D721Med (cell line): ENCODE data around the gene CYP2W1.
"Not testable (repeated sequence)": the region's sequence is repeated elsewhere in the genome, so short reads cannot be mapped to it uniquely, and the experiment has no call there.

ENCODE experiments used
- DNase-seq: peaks from one replicate; pipeline ENCODE4 v3.0.0; 2011; ENCODE audit warnings: low spot score; ENCODE audit not compliant: insufficient read length
- FAIRE-seq: peaks from 2 replicates; lab custom pipeline; 2011; peaks lifted over from hg19 to GRCh38; lab: Jason Lieb, UNC
- TF ChIP-seq, protein P1 (sequence below): IDR thresholded peaks from 2 replicates; pipeline ENCODE4 v1.5.1; 2012; ENCODE audit warnings: mild to moderate bottlenecking, control low read depth; ENCODE audit not compliant: insufficient read depth; ENCODE audit errors: missing control alignments

CYP2W1 gene

GRCh38 chr7:999149-999879 lies 16.3 kb downstream of the CYP2W1 start:
- DNase-seq (no peak), FAIRE-seq (no peak)
- TF ChIP-seq, protein P1, sequence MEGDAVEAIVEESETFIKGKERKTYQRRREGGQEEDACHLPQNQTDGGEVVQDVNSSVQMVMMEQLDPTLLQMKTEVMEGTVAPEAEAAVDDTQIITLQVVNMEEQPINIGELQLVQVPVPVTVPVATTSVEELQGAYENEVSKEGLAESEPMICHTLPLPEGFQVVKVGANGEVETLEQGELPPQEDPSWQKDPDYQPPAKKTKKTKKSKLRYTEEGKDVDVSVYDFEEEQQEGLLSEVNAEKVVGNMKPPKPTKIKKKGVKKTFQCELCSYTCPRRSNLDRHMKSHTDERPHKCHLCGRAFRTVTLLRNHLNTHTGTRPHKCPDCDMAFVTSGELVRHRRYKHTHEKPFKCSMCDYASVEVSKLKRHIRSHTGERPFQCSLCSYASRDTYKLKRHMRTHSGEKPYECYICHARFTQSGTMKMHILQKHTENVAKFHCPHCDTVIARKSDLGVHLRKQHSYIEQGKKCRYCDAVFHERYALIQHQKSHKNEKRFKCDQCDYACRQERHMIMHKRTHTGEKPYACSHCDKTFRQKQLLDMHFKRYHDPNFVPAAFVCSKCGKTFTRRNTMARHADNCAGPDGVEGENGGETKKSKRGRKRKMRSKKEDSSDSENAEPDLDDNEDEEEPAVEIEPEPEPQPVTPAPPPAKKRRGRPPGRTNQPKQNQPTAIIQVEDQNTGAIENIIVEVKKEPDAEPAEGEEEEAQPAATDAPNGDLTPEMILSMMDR = no peak

DNA sequence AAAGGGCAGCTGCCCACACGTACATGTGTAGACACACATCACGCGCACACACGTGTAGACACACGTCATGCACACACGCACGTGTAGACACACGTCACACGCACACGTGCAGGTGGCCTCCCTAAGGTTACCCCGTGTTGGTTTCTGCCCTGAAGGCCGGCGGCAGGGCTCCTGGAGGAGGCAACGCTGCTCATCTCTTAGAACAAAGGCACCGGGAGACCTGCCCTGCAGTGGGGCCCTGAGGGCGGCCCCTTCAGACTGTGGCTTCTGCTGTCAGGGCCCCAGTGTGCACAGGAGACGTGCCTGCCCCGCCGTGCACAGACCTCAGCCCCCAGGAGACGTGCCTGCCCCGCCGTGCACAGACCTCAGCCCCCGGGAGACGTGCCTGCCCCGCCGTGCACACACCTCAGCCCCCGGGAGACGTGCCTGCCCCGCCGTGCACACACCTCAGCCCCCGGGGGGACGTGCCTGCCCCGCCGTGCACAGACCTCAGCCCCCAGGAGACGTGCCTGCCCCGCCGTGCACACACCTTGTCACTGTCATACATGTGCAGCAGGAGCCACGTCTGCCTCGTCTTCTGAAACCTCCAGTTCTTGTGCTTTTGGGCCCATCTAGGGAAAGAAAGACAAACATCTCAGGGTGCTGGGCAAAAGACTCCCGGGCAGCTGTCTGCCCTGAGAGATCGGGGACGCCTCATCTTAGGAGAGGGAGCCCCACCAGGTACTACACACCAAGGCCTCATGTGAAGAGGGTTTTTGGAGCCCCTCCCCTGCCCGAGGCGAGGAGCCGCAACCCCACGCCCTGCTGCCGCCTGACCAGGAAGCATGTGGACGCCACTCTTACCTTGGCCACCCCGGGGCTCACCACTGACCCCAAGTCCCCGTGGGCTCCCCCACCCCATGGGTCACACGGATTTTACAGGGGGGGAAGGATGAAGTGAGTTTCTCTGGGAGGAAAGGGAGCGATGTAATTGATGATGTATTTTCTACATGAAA lies 17.3 kb downstream of the CYP2W1 start:
- TF ChIP-seq, protein P1 = no peak
- FAIRE-seq = no peak
- DNase-seq = no peak

- DNase-seq = not testable (repeated sequence)
Measured at GRCh38 chr7:1001069-1001770, 18.2 kb downstream of the CYP2W1 start.

GRCh38 chr7:1002026-1002425 lies 19.0 kb downstream of the CYP2W1 start:
- DNase-seq, FAIRE-seq: not testable (repeated sequence)

More at GRCh38 chr7:1001069-1001770, 18.2 kb downstream of the CYP2W1 start:
- FAIRE-seq = not testable (repeated sequence)

- not testable (repeated sequence) for DNase-seq, FAIRE-seq
Measured at GRCh38 chr7:1002445-1002844, 19.5 kb downstream of the CYP2W1 start.

DNA sequence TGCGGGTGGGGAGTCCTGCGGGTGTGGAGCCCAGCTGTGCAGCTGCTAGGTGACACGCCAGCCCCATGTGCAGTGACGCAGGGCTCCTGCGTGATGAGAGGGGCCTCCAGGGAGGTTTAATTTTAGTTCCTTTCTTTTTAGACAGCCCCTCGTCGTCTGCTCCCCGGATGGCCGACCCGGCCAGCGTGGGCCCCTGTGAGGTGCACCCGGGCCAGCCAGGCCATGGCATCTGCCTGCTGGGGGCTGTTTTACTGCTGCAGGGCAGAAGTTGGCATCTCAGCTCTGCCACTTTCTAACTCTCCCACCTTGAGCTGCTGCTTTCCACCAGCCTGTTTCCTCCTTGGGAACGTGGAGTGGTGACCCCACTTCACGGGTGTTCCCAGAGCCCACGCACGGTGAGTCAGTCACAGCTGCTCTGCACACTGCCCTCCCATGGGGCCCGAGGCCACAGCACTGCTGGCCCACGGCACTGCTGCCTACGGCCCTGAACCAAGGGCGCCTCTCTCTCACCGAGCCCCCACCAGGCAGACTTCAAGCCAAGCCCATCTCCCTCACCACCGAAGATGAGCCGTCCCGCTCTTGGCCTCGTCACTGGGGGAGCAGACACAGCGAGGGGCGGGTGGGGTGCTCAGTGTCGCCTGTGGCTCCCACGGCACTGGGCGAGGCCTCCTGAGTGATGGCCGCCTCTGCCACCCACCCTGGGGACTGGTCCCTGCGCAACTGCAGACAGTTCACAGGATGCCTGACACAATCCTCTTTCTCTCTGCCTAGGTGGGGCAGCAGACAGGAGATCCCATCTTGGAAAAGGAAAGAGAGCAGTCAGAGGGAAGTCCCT lies 21.3 kb downstream of the CYP2W1 start:
- FAIRE-seq (no peak), DNase-seq (no peak)
- TF ChIP-seq, protein P1 = no peak

DNA sequence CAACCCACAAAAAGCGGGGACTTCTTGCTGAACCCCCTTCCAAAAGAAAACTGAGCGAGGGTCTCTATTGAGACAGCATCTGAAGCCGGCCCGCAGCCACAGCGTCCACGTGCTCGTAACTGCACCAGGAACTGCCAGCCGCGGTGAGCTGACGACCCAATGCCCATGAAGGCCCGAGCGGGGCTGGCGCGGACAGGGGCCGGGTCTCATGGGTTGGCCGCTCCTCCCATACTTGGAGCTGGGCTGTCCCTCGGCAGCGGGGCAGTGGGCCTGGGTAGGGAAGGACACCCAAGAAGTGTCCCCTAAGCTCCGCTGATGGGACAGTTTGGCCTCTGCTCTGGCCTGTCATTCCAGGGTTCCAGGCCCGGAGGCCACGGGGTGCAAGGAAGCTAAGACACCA lies 22.3 kb downstream of the CYP2W1 start:
- DNase-seq (no peak), FAIRE-seq (no peak)
- TF ChIP-seq, protein P1 = no peak

DNA sequence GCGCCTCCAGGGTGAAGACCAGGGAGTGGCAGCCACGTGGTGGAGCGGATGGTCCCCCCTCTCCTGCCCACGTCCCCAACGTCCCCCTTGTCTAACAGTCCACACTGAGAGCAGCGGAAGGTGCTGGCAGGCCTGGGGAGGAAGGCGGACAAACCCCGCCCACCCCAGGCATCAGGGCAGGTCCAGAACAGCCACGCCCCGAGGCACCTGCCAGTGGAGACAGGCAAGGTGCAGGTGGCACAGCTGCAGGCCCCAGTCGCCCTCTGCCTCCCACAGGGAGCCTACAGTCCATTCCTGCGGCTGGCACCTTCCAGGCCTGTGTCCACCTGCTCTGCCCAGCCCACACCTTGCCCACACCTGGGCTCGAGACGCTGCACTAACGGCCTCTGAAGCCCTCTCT lies 24.9 kb downstream of the CYP2W1 start:
- no peak for DNase-seq
- TF ChIP-seq, protein P1 = no peak
- FAIRE-seq = no peak
